NAMALWA (cell line): ENCODE results near the gene SUN2.

Experiments used
- DNase-seq: peaks from one replicate; pipeline ENCODE4 v3.0.0-alpha.2; 2015; ENCODE audit warnings: low spot score

The SUN2 gene

DNA sequence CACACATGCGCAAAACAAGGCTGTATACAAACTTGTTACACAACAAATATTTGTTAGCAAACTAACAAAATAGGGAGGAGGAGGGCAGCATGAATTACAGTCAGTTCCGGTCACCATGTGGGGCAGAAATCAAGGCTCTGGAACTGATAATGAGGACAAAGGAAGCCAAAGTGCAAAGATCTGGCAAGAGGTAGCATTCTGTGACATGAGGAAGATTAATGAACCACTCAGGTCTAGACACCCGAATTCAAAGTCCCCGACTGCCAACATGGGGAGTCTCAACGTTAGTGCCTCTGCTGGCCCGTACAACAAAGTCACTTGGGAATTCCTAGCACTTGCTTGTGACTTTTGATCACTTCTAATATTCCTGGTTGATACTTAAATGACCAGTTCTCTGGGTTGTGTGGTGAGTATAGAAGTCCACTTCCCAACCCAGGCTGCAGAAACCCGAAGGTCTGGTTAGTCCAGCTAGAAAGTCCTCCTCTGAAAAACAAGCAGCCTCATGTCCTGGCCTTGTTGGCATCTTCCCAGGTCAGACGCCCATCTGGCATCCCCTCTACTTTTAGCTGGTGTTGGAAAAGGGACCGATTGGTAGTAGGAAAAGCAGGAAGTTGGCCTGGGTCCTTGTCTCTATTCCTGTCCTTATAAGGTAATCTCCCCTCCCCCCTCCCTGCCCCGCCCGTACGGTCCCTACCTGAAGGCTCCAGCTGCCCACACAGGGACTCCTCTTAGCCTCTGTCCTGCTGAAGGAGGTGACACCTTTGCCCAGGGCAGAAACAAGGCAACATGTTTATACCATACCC is 1.6 kb downstream of the SUN2 start:
- no peak for DNase-seq

DNA sequence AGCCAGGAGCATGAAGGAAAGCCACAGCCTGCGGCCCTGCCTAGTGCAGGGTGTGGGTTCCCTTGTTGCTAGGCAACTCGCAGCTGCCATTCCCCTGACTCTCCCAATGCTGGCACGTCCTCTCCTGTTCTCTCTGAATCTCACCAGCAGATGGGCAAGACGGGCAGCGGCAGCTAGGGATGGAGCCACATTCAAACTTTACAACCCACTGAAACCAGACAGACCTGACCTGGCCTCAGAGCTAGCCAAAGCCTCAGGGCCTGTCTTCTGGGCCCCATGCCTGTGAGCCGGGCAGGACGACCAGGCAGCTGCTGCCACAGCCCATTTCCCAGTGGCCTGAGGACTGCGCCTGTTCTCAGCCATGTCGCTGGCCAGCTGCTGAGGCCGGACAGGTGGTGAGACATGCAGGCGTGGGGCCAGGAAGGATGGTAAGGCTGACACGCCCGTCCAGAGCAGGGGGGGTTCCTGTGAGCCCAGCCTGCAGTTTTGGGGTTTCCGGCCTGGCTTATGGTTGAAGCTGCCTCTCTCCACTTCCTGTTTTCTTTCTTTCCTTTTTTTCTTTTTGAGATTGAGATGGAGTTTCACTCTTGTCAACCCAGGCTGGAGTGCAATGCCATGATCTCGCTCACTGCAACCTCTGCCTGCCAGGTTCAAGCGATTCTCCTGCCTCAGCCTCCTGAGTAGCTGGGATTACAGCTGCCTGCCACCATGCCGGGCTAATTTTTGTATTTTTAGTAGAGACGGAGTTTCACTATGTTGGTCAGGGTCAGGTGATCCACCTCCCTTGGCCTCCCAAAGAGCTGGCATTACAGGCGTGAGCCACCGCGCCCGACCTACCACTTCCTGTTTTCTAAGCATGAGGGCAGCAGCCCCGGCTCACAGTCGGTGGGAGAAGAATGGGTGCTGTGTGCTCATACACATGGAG is 4.1 kb downstream of the SUN2 start:
- DNase-seq = peak; percentile 79

GRCh38 chr22:38751066-38751421 is 4.8 kb downstream of the SUN2 start:
- no peak for DNase-seq

DNA sequence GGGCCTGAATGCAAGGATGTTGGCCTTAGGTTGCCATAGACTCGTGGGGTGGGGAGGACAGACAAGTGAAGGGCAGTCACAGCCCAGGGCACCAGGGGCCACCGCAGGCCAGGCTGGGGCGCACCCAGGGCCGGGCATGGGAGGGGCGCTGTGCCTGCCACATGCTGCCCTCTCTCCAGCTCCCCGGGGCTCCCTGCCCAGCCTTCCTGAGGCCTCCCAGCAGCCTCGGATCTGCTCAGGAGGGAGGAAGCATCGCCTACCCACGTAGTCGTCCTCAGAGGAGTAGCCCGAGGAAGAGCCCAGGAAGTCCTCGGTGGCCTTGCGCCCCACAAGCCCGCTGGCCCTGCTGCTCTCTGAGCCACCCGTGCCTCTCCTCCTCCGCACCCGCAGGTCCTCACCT is 5.2 kb downstream of the SUN2 start:
- no peak for DNase-seq

DNA sequence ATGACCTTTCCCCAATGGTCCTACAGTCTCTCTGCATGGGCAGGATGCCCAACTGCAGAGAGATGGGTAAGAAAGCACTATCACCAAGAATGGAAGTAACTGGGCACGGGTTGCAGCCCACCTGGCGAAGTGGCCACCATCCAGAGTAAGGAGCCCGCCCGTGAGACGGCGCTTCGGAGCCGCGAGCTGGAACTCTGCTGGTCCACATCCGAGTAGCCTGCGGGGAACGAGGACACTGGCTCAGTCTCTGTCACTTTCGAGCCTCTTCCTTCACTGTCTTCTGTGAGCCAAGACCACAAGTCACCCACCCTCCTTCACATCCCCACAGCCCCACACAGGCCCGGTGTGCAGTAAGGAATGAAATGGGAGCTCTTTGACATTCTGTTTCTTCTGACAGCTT is 5.7 kb downstream of the SUN2 start:
- DNase-seq = no peak

GRCh38 chr22:38748487-38749136 is 7.2 kb downstream of the SUN2 start:
- DNase-seq = no peak

- no peak for DNase-seq
Measured at GRCh38 chr22:38745676-38746460, 9.9 kb downstream of the SUN2 start.

- DNase-seq = no peak
Measured at GRCh38 chr22:38744981-38745380, 10.8 kb downstream of the SUN2 start.

DNA sequence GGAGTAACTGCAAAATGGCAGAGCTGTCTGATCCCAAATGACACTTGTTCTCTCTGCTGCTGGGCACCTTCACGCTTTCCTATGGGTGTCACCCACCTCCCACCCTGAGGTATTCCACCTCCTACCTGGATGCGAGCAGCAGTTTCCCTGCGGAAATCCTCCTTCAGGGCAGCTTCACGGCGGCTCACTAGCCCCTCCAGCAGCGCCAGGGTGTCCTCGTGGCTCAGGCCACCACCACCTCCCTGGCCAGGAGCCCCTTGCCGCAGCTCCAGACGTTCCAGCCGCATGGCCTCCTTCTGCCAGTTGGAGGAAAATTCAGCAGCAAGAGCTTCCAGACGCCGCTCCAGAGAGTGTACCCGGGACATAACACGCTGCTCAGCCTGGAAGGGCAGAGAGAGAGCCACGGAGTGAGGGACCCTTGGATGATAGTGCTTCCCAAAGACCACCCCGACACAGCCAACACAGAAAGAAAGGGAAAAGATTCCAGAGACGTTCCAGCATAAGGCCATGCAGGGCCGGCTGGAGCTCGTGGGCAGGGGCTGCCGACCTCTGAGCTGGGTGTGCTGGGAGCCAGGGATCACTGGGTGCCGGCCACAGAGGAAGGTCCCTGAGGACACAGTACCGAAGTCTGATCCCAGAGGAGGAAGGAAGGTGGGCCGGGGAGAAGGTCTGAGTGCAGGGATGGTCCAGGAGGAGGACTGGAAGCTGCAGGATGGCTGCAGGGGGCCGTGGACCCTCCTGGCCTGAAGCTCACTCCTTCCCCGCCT is 13.4 kb downstream of the SUN2 start:
- no peak for DNase-seq

DNA sequence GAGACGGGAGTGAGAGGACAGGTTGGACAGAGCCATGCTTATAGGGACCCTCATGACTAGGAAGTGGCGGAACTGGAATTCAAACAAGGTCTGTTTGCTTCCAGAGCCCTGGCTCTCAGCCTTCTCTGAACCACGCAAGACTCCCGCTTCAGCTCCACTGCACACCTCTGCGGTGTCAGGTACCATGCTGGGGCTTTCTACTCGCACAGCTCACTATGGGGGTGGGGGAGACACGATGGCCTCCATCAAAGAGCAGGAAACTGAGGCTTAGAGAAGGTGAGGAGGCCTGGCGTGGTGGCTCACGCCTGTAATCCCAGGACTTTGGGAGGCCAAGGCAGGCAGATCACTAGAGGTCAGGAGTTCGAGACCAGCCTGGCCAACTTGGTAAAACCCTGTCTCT is 14.2 kb downstream of the SUN2 start:
- DNase-seq = no peak

DNA sequence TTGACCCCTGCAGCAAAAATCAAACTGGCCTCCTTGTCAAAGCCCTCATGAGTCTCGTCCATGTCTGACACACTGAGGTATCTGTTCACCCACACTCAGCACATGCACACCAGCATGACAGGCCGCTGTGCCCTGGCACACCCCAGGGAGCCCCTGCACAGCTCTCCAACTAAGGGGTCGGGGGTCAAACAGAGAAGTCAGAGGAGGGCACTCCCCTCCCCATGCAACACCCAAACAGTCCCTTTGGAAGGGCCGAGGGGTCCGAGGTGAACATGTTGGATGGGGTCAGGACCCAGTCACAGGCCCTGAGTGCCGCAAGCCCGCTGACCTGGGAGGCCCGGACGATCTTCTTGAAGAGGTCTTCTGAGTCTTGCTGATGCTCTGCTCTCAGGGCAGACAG is 14.6 kb downstream of the SUN2 start:
- no peak for DNase-seq

DNA sequence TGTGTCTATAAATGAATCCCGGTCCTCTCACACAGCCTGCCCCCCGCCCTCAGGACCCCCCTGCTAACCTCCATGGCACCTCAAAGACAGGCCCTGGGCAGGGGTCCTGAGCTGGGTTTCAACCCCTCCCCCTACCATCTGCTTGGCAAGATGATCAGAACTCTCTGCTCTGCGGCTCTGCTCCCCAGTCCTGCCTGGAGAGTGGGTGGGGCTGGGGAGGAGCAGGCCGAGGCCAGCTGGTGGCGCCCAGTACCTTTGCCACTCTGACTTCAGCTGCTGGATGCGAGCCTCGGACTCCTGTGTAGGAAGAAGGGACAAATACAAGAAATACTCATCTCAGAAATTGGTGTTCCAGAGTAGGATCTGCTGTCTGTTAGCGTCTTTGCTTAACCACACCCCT is 15.0 kb downstream of the SUN2 start:
- no peak for DNase-seq

- no peak for DNase-seq
Measured at GRCh38 chr22:38740116-38740723, 15.6 kb downstream of the SUN2 start.

DNA sequence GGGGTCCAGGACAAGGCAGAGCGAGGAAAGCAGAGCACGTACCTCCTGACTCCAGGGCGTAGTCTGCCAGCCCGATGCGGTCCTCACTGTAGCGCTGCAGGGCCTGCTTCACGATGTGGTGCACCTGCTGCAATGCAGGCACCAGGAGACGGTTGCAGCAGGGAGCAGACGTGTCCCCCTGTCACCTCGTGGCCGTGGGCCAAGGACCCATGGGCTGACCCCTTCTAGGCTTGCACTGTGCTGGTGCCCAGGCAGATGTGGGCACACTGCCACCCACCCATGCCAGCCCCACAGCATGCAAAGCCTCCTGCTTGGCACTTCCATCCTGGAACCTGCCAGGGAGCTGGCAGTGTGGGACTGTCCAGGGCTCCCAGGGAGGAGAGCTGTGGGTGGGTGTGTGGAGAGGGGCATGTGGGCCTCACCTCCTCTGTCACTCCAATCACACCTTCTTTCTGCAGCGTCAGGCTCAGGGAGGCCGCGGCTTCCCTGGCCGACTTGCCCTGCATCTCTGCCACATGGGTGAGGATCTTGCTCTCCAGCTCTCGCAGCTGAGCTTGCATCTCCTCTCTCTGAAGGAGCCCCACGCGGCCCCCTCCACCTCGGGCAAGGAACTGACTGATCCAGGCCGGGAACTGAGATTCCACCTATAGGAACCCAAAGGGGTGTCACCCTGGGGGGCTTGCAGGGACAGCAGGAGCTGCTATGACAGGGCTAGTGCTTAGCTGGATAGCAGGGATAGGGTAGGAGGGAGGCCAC is 16.3 kb downstream of the SUN2 start:
- DNase-seq = no peak

GRCh38 chr22:38738475-38739070 is 17.2 kb downstream of the SUN2 start:
- no peak for DNase-seq

GRCh38 chr22:38737302-38738060 is 18.3 kb downstream of the SUN2 start:
- no peak for DNase-seq

GRCh38 chr22:38736257-38736570 is 19.6 kb downstream of the SUN2 start:
- DNase-seq = no peak

GRCh38 chr22:38735465-38736256 is 20.1 kb downstream of the SUN2 start:
- no peak for DNase-seq
